ENCODE results near the gene TMEM259. TPM values are rescaled to one million over a fixed set of nuclear protein-coding genes. Genes with fewer than 3 reads are reported as not detected.

The TMEM259 gene
- total and polyA plus RNA-seq, 2 of the 13 experiments (the other 11 are each of a cell fraction or from before 2014, with no cell fraction given), result 64.7 to 164 TPM

- no peak for TF ChIP-seq CBX2 (IDR thresholded peaks at IDR 0.05; ENCODE audit: low read depth, low read length)
- no peak for TF ChIP-seq CBX2 (CRISPR knock-in tag; IDR thresholded peaks at IDR 0.05; ENCODE audit: low read depth)
- no peak for TF ChIP-seq ZNF839 (CRISPR knock-in tag; IDR thresholded peaks at IDR 0.05; ENCODE audit: borderline replicate concordance)
- TF ChIP-seq SRY (CRISPR knock-in tag; IDR thresholded peaks at IDR 0.05), result no peak
- peak; percentile 72; the same call in 1 of the 2 replicates for TF ChIP-seq HOXD1 (CRISPR knock-in tag; IDR thresholded peaks at IDR 0.05)
- TF ChIP-seq ARNT (IDR thresholded peaks at IDR 0.05), result no peak
- TF ChIP-seq ZNF704 (CRISPR knock-in tag; IDR thresholded peaks at IDR 0.05; ENCODE audit: borderline replicate concordance), result no peak
- no peak for TF ChIP-seq MTF1 (CRISPR knock-in tag; IDR thresholded peaks at IDR 0.05)
- TF ChIP-seq PRDM4 (CRISPR knock-in tag; IDR thresholded peaks at IDR 0.05; ENCODE audit: borderline replicate concordance), result no peak
- no peak for TF ChIP-seq ZSCAN22 (CRISPR knock-in tag; IDR thresholded peaks at IDR 0.05)
- TF ChIP-seq ZNF235 (CRISPR knock-in tag; IDR thresholded peaks at IDR 0.05; ENCODE audit: borderline replicate concordance), result no peak
- peak; percentile 43 for TF ChIP-seq ZNF687 (CRISPR knock-in tag; IDR thresholded peaks at IDR 0.05)
- no peak for TF ChIP-seq HIVEP1 (CRISPR knock-in tag; IDR thresholded peaks at IDR 0.05)
- TF ChIP-seq NCOA2 (CRISPR knock-in tag; IDR thresholded peaks at IDR 0.05), result no peak
- no peak for TF ChIP-seq IKZF5 (CRISPR knock-in tag; IDR thresholded peaks at IDR 0.05)
- TF ChIP-seq MAFK (conservative IDR thresholded peaks at IDR 0.05 in 1 of 2, IDR thresholded peaks at IDR 0.05 in 1 of 2; ENCODE audit: low read length in 2 of 2), result no peak
- 0 out of 2 replicates have a peak, but pooled peaks have one; percentile 16 for TF ChIP-seq TBX2 (CRISPR knock-in tag; IDR thresholded peaks at IDR 0.05; ENCODE audit: borderline replicate concordance)
- no peak for TF ChIP-seq ZNF136 (CRISPR knock-in tag; IDR thresholded peaks at IDR 0.05; ENCODE audit: low read depth)
- TF ChIP-seq ZNF180 (CRISPR knock-in tag; IDR thresholded peaks at IDR 0.05; ENCODE audit: borderline replicate concordance, low read depth), result no peak
- TF ChIP-seq SUZ12 (IDR thresholded peaks at IDR 0.05; ENCODE audit: low read depth, low read length), result no peak
Measured at GRCh38 chr19:1066251-1066747, 45.4 kb upstream of the TMEM259 start (continued).

Data from HepG2 (cell line).